HEK293 (cell line): ENCODE results near the gene PRSS56.

Experiments
- CTCF ChIA-PET: fragments of 350-600 bp; formaldehyde crosslinking; extraction: SDS; loops from one replicate; lab custom pipeline; 2021; ENCODE audit warnings: antibody characterized with exemption; lab: Yijun Ruan, JAX
- POLR2A ChIA-PET: fragments of 300-600 bp; formaldehyde crosslinking; extraction: SDS; loops from one replicate; lab custom pipeline; 2020; ENCODE audit warnings: antibody characterized with exemption, inconsistent platforms; lab: Yijun Ruan, JAX
- H3K27ac ChIP-seq: fragments of 200-500 bp; sonication (Bioruptor generic); 2 replicates; pipeline ENCODE4 v1.5.1; 2014; ENCODE audit warnings: low read depth, low read length, control low read depth, inconsistent platforms; ENCODE audit errors: extremely low read depth
- H3K36me3 ChIP-seq, 2 experiments: fragments of 200-500 bp in 1 of 2; sonication (Bioruptor generic) in 1 of 2; 1 replicate in 1 of 2; 2 replicates in 1 of 2; pipeline ENCODE4 v1.5.1; 2014 to 2017; ENCODE audit warnings: inconsistent platforms in 2 of 2, low read length in 2 of 2; ENCODE audit not compliant: control insufficient read depth in 2 of 2, insufficient read depth in 1 of 2
- H3K4me1 ChIP-seq: fragments of 200-500 bp; sonication (Bioruptor generic); 2 replicates; pipeline ENCODE4 v1.5.1; 2014; ENCODE audit warnings: mild to moderate bottlenecking, low read length, inconsistent platforms; ENCODE audit not compliant: control insufficient read depth, insufficient read depth
- H3K4me3 ChIP-seq: 2 replicates; pipeline ENCODE4 v1.5.1; 2011; ENCODE audit warnings: low read depth, mild to moderate bottlenecking, control low read depth, low read length, moderate library complexity
- H3K9me3 ChIP-seq: fragments of 200-500 bp; sonication (Bioruptor generic); 2 replicates; pipeline ENCODE4 v1.5.1; 2014; ENCODE audit warnings: low read depth, low read length, inconsistent platforms; ENCODE audit not compliant: control insufficient read depth, insufficient read depth
- BCL6B ChIP-seq: fragments of 450-650 bp; formaldehyde crosslinking; IDR thresholded peaks from 2 replicates; pipeline ENCODE4 v1.5.1; 2017; ENCODE audit warnings: missing biosample characterization, missing genetic modification characterization
- SP7 ChIP-seq: fragments of 450-650 bp; formaldehyde crosslinking; IDR thresholded peaks from 2 replicates; pipeline ENCODE4 v1.5.1; 2016; ENCODE audit warnings: missing biosample characterization, missing genetic modification characterization
- WT1 ChIP-seq: fragments of 450-650 bp; formaldehyde crosslinking; IDR thresholded peaks from 2 replicates; pipeline ENCODE4 v1.5.1; 2016; ENCODE audit warnings: missing biosample characterization, missing genetic modification characterization
- ZBTB17 ChIP-seq: fragments of 450-650 bp; formaldehyde crosslinking; IDR thresholded peaks from 2 replicates; pipeline ENCODE4 v1.5.1; 2016; ENCODE audit warnings: missing biosample characterization, missing genetic modification characterization
- ZBTB44 ChIP-seq: fragments of 450-650 bp; IDR thresholded peaks from 2 replicates; pipeline ENCODE4 v1.5.1; 2018; ENCODE audit warnings: missing biosample characterization, mild to moderate bottlenecking, missing genetic modification characterization
- ZNF146 ChIP-seq: fragments of 450-650 bp; formaldehyde crosslinking; IDR thresholded peaks from 2 replicates; pipeline ENCODE4 v1.5.1; 2016; ENCODE audit warnings: missing biosample characterization, missing genetic modification characterization
- ZNF174 ChIP-seq: fragments of 450-650 bp; formaldehyde crosslinking; IDR thresholded peaks from 2 replicates; pipeline ENCODE4 v1.5.0; 2017; ENCODE audit warnings: missing biosample characterization, mild to moderate bottlenecking, missing genetic modification characterization
- ZNF202 ChIP-seq: fragments of 450-650 bp; formaldehyde crosslinking; IDR thresholded peaks from 2 replicates; pipeline ENCODE4 v1.5.1; 2016; ENCODE audit warnings: missing biosample characterization, missing genetic modification characterization, borderline replicate concordance
- ZNF223 ChIP-seq: fragments of 450-650 bp; formaldehyde crosslinking; IDR thresholded peaks from 2 replicates; pipeline ENCODE4 v1.5.1; 2016; ENCODE audit warnings: missing biosample characterization, missing genetic modification characterization
- ZNF292 ChIP-seq: fragments of 450-650 bp; formaldehyde crosslinking; IDR thresholded peaks from 2 replicates; pipeline ENCODE4 v1.5.1; 2016; ENCODE audit warnings: low read depth, missing biosample characterization, missing genetic modification characterization, borderline replicate concordance
- ZNF324 ChIP-seq: fragments of 450-650 bp; formaldehyde crosslinking; IDR thresholded peaks from 2 replicates; pipeline ENCODE4 v1.5.1; 2016; ENCODE audit warnings: missing biosample characterization, missing genetic modification characterization
- ZNF473 ChIP-seq: fragments of 450-650 bp; formaldehyde crosslinking; IDR thresholded peaks from 2 replicates; pipeline ENCODE4 v1.5.1; 2017; ENCODE audit warnings: missing biosample characterization, missing genetic modification characterization
- ZNF501 ChIP-seq: fragments of 450-650 bp; formaldehyde crosslinking; IDR thresholded peaks from 2 replicates; pipeline ENCODE4 v1.5.1; 2016; ENCODE audit warnings: missing biosample characterization, missing genetic modification characterization
- ZNF548 ChIP-seq: fragments of 450-650 bp; formaldehyde crosslinking; IDR thresholded peaks from 2 replicates; pipeline ENCODE4 v1.5.1; 2016; ENCODE audit warnings: missing biosample characterization, missing genetic modification characterization
- ZNF626 ChIP-seq: fragments of 450-650 bp; sonication (Bioruptor Pico); formaldehyde crosslinking; IDR thresholded peaks from 2 replicates; pipeline ENCODE4 v1.5.1; 2018; ENCODE audit warnings: missing biosample characterization, missing genetic modification characterization, inconsistent platforms
- ZNF639 ChIP-seq: fragments of 450-650 bp; formaldehyde crosslinking; IDR thresholded peaks from 2 replicates; pipeline ENCODE4 v1.5.1; 2016; ENCODE audit warnings: missing biosample characterization, missing genetic modification characterization
- ZNF707 ChIP-seq: fragments of 450-650 bp; formaldehyde crosslinking; IDR thresholded peaks from 2 replicates; pipeline ENCODE4 v1.5.1; 2016; ENCODE audit warnings: missing biosample characterization, missing genetic modification characterization
- ZNF791 ChIP-seq: fragments of 450-650 bp; formaldehyde crosslinking; IDR thresholded peaks from 2 replicates; pipeline ENCODE4 v1.5.1; 2016; ENCODE audit warnings: missing biosample characterization, missing genetic modification characterization
- ZSCAN4 ChIP-seq: fragments of 450-650 bp; formaldehyde crosslinking; IDR thresholded peaks from 2 replicates; pipeline ENCODE4 v1.5.1; 2017; ENCODE audit warnings: missing biosample characterization, missing genetic modification characterization
- TF ChIP-seq, protein P1 (sequence below): fragments of 450-650 bp; formaldehyde crosslinking; IDR thresholded peaks from 2 replicates; pipeline ENCODE4 v1.5.1; 2016; ENCODE audit warnings: missing biosample characterization, missing genetic modification characterization
- TF ChIP-seq, protein P2 (sequence below): fragments of 450-650 bp; formaldehyde crosslinking; IDR thresholded peaks from 2 replicates; pipeline ENCODE4 v1.5.1; 2016; ENCODE audit warnings: missing biosample characterization, missing genetic modification characterization, borderline replicate concordance
- TF ChIP-seq, protein P3 (sequence below): fragments of 450-650 bp; formaldehyde crosslinking; conservative IDR thresholded peaks from 2 replicates; pipeline ENCODE4 v1.5.1; 2016; ENCODE audit warnings: low read depth, missing biosample characterization, missing genetic modification characterization

PRSS56 gene

GRCh38 chr2:232525199-232525598 is 5.0 kb downstream of the PRSS56 start:
- CTCF ChIA-PET = no interaction called here
- POLR2A ChIA-PET = no interaction called here
- TF ChIP-seq ZNF324 (tag by site-specific recombination) (no peak), ZNF202 (no peak), ZSCAN4 (tag by site-specific recombination) (no peak), ZNF626 (tag by site-specific recombination) (no peak), ZNF707 (no peak)
- TF ChIP-seq, protein P1, sequence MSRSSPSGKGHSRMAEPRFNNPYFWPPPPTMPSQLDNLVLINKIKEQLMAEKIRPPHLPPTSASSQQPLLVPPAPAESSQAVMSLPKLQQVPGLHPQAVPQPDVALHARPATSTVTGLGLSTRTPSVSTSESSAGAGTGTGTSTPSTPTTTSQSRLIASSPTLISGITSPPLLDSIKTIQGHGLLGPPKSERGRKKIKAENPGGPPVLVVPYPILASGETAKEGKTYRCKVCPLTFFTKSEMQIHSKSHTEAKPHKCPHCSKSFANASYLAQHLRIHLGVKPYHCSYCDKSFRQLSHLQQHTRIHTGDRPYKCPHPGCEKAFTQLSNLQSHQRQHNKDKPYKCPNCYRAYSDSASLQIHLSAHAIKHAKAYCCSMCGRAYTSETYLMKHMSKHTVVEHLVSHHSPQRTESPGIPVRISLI (tag by site-specific recombination) = no peak
- TF ChIP-seq, all 188 proteins: peak for 0
- H3K36me3 ChIP-seq = no peaks in the 10 kb centered on the region
- H3K4me1 ChIP-seq = no peaks in the 10 kb centered on the region; the same call in 1 of the 2 replicates
- H3K9me3 ChIP-seq = no peaks in the 10 kb centered on the region
- no peak overlapping the region for H3K27ac ChIP-seq
- no peak overlapping the region for H3K4me3 ChIP-seq

DNA sequence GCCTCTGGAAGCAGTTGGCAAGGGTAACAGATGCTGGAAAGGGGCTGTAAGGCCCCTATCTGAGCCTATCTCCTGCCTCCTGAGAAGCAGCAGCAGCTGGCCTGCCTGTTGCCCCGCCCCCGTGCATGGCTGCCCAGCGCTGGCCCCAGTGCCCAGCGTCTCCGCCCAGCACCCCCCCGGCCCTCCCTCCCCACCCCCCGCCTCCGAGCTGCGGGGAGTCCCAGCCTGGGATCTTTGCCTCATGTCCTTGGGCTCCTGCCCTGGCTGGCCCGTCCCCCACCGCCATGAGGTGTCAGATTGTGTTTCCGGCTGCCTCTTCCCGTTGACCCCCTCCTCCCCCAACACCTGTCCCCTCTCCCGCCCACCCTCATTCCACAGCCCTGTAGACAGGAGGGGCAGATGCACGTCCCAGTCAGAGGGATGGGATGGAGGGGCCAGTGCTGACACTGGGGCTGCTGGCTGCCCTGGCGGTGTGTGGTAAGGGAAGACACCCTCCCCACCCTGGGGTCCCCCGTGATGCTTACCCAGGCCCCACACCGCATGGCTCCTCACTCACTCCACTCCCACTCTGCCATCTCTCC is 5.7 kb downstream of the PRSS56 start, which contains the start of gene CHRND:
Gene CHRND, plus strand, starts transcription at position 370 of the 581 bp plus-strand sequence. Its CDS starts 56 bp downstream, at position 426.
- POLR2A ChIA-PET = no interaction called here
- Histone ChIP-seq H3K4me1 (no peaks in the 10 kb centered on the region; the same call in 1 of the 2 replicates), H3K4me3 (no peak within 1 kb of the TSS)
- no peak for TF ChIP-seq ZNF707
- TF ChIP-seq, protein P2, sequence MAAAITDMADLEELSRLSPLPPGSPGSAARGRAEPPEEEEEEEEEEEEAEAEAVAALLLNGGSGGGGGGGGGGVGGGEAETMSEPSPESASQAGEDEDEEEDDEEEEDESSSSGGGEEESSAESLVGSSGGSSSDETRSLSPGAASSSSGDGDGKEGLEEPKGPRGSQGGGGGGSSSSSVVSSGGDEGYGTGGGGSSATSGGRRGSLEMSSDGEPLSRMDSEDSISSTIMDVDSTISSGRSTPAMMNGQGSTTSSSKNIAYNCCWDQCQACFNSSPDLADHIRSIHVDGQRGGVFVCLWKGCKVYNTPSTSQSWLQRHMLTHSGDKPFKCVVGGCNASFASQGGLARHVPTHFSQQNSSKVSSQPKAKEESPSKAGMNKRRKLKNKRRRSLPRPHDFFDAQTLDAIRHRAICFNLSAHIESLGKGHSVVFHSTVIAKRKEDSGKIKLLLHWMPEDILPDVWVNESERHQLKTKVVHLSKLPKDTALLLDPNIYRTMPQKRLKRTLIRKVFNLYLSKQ (tag by site-specific recombination) = no peak
- TF ChIP-seq ZNF639 (tag by site-specific recombination) = no peak
- TF ChIP-seq ZNF548 (tag by site-specific recombination) = no peak
- TF ChIP-seq ZNF473 = no peak
- no peak for TF ChIP-seq WT1
- no peak for TF ChIP-seq BCL6B (tag by site-specific recombination)
- no peak for TF ChIP-seq ZNF501 (tag by site-specific recombination)
- TF ChIP-seq ZNF146 (tag by site-specific recombination) = no peak
- no peak for TF ChIP-seq ZNF174 (tag by site-specific recombination)
- no peak for TF ChIP-seq ZBTB17 (tag by site-specific recombination)
- TF ChIP-seq, protein P3, sequence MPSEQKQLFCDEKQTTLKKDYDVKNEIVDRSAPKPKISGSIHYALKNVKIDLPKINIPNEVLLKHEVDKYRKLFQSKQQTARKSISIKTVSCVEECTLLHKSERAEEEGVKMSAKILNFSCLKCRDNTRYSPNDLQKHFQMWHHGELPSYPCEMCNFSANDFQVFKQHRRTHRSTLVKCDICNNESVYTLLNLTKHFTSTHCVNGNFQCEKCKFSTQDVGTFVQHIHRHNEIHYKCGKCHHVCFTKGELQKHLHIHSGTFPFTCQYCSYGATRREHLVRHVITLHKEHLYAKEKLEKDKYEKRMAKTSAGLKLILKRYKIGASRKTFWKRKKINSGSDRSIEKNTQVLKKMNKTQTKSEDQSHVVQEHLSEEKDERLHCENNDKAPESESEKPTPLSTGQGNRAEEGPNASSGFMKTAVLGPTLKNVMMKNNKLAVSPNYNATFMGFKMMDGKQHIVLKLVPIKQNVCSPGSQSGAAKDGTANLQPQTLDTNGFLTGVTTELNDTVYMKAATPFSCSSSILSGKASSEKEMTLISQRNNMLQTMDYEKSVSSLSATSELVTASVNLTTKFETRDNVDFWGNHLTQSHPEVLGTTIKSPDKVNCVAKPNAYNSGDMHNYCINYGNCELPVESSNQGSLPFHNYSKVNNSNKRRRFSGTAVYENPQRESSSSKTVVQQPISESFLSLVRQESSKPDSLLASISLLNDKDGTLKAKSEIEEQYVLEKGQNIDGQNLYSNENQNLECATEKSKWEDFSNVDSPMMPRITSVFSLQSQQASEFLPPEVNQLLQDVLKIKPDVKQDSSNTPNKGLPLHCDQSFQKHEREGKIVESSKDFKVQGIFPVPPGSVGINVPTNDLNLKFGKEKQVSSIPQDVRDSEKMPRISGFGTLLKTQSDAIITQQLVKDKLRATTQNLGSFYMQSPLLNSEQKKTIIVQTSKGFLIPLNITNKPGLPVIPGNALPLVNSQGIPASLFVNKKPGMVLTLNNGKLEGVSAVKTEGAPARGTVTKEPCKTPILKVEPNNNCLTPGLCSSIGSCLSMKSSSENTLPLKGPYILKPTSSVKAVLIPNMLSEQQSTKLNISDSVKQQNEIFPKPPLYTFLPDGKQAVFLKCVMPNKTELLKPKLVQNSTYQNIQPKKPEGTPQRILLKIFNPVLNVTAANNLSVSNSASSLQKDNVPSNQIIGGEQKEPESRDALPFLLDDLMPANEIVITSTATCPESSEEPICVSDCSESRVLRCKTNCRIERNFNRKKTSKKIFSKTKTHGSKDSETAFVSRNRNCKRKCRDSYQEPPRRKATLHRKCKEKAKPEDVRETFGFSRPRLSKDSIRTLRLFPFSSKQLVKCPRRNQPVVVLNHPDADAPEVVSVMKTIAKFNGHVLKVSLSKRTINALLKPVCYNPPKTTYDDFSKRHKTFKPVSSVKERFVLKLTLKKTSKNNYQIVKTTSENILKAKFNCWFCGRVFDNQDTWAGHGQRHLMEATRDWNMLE (tag by site-specific recombination) = no peak
- no peak for TF ChIP-seq ZNF791
- TF ChIP-seq ZNF223 (tag by site-specific recombination) = no peak
- TF ChIP-seq SP7 (tag by site-specific recombination) = no peak
- TF ChIP-seq ZNF292 = no peak
- TF ChIP-seq ZBTB44 = no peak

More for the DNA sequence above, 5.7 kb downstream of the PRSS56 start, which contains the start of gene CHRND:
- CTCF ChIA-PET = no interaction called here
- Histone ChIP-seq H3K27ac (no peak within 1 kb of the TSS), H3K9me3 (no peaks in the 10 kb centered on the region), H3K36me3 (no peaks in the 10 kb centered on the region)
